Measurements from ENCODE around the gene NKX1-1. TPM values are rescaled to one million over a fixed set of nuclear protein-coding genes. Genes with fewer than 3 reads are reported as not detected.

Gene NKX1-1
- polyA plus RNA-seq, 2 of the 4 experiments (the other 2 are of a cell fraction): not detected

GRCh38 chr4:1360423-1361283 lies 45.6 kb downstream of the NKX1-1 start (continued):
- TF ChIP-seq REST (IDR thresholded peaks at IDR 0.05): no peak

- no peak for DNase-seq (ENCODE audit: low read depth in 1 of 2, low spot score in 1 of 2)
- Histone ChIP-seq H3K4me1 (no peaks in the 10 kb centered on the region), H3K4me3 (no peak overlapping the region), H3K9me3 (no peaks in the 10 kb centered on the region), H3K4me2 (no peak overlapping the region), H3K27ac (no peak overlapping the region)
- ChIA-PET POLR2A (no interaction called here), CTCF (interaction anchor here (0.9 to 1.0 kb wide), 2 partner anchors 13 to 153 kb away, joined by 3 read pairs; partner anchors contain the start of gene UVSSA)
- TF ChIP-seq MYC (IDR thresholded peaks at IDR 0.05; ENCODE audit: borderline replicate concordance, low read length): no peak
- no peak for TF ChIP-seq SREBF2 (IDR thresholded peaks at IDR 0.05)
- no peak for TF ChIP-seq USF2 (IDR thresholded peaks at IDR 0.05)
- TF ChIP-seq E2F6 (IDR thresholded peaks at IDR 0.05; ENCODE audit: borderline replicate concordance, low read depth): no peak
- WGBS (ENCODE audit: missing lambda C conversion rate): 94% methylated on average over 9 of the region's 16 CpGs
- no peak for FAIRE-seq
- ATAC-seq: no peak
Measured at GRCh38 chr4:1359976-1360375, 46.3 kb downstream of the NKX1-1 start.

- POLR2A ChIA-PET: no interaction called here
- 88% methylated on average over 14 of the region's 14 CpGs for WGBS (ENCODE audit: missing lambda C conversion rate)
- ATAC-seq (no peak), DNase-seq (ENCODE audit: low read depth in 1 of 2, low spot score in 1 of 2) (no peak), FAIRE-seq (no peak)
- H3K4me3 ChIP-seq: no peak overlapping the region
- CTCF ChIA-PET: interaction anchor here (0.7 to 1.0 kb wide), 2 partner anchors 154 to 360 kb away, joined by 3 read pairs; no protein-coding TSS in a partner anchor
- H3K9me3 ChIP-seq: no peaks in the 10 kb centered on the region
- H3K4me1 ChIP-seq: no peaks in the 10 kb centered on the region
- no peak overlapping the region for H3K27ac ChIP-seq
- H3K4me2 ChIP-seq: no peak overlapping the region
- TF ChIP-seq HES2 (IDR thresholded peaks at IDR 0.05): no peak
- no peak for TF ChIP-seq GATA3 (IDR thresholded peaks at IDR 0.05; ENCODE audit: borderline replicate concordance)
- TF ChIP-seq ZC3H11A (IDR thresholded peaks at IDR 0.05): no peak
- no peak for TF ChIP-seq ZNF302 (CRISPR knock-in tag; IDR thresholded peaks at IDR 0.05)
- no peak for TF ChIP-seq EP300 (IDR thresholded peaks at IDR 0.05)
- TF ChIP-seq RAD21 (conservative IDR thresholded peaks at IDR 0.05 in 1 of 2, IDR thresholded peaks at IDR 0.05 in 1 of 2): no peak
Measured at GRCh38 chr4:1359144-1359501, 47.1 kb downstream of the NKX1-1 start.

- Histone ChIP-seq H3K4me2 (no peak overlapping the region), H3K4me1 (no peaks in the 10 kb centered on the region), H3K4me3 (no peak overlapping the region), H3K9me3 (no peaks in the 10 kb centered on the region), H3K27ac (no peak overlapping the region)
- FAIRE-seq (no peak), ATAC-seq (no peak), DNase-seq (ENCODE audit: low read depth in 1 of 2, low spot score in 1 of 2) (no peak)
- ChIA-PET CTCF (interaction anchor here (0.7 to 5.0 kb wide), 3 partner anchors 154 to 360 kb away, joined by 3 to 29 read pairs (median 3); no protein-coding TSS in a partner anchor), POLR2A (no interaction called here)
- WGBS (ENCODE audit: missing lambda C conversion rate): 91% methylated on average over 38 of the region's 38 CpGs
- no peak for TF ChIP-seq HDAC2 (IDR thresholded peaks at IDR 0.05)
Measured at GRCh38 chr4:1358421-1359143, 47.7 kb downstream of the NKX1-1 start.
